Measurements from ENCODE around the gene JAM3.

JAM3 gene

GRCh38 chr11:134151083-134151747, 82.3 kb downstream of the JAM3 start:
- no peak for DNase-seq
- Histone ChIP-seq H3K9me3 (ENCODE audit: severe bottlenecking) (no peaks in the 10 kb centered on the region), H3K27me3 (ENCODE audit: insufficient read depth, low read depth, severe bottlenecking) (no peaks in the 10 kb centered on the region), H3K4me3 (ENCODE audit: low read depth, low read length) (no peak overlapping the region), H3K36me3 (peaks cover 92% of the 10 kb centered on the region), H3K27ac (no peak overlapping the region)
- no peak for TF ChIP-seq CTCF (IDR thresholded peaks at IDR 0.05; ENCODE audit: low read depth, low read length)

DNA sequence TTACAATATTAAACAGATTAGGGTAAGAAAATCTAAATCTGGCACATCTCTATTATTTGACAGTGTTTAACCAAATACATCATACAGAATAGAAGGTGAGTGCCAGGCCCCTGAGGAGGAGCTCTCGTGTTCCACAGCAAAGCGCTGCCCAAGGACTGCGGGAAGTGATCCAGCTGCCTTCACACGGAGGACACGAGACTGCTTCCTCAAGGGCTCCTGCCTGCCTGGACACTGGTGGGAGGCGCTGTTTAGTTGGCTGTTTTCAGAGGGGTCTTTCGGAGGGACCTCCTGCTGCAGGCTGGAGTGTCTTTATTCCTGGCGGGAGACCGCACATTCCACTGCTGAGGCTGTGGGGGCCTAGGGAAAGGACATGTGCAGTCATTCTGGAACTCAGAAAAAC, 83.8 kb downstream of the JAM3 start:
- H3K27ac ChIP-seq = no peak overlapping the region
- peaks cover 94% of the 10 kb centered on the region for H3K36me3 ChIP-seq
- no peaks in the 10 kb centered on the region for H3K27me3 ChIP-seq (ENCODE audit: insufficient read depth, low read depth, severe bottlenecking)
- no peak for TF ChIP-seq CTCF (IDR thresholded peaks at IDR 0.05; ENCODE audit: low read depth, low read length)
- H3K4me3 ChIP-seq (ENCODE audit: low read depth, low read length) = no peak overlapping the region
- no peak for DNase-seq
- no peaks in the 10 kb centered on the region for H3K9me3 ChIP-seq (ENCODE audit: severe bottlenecking)

DNA sequence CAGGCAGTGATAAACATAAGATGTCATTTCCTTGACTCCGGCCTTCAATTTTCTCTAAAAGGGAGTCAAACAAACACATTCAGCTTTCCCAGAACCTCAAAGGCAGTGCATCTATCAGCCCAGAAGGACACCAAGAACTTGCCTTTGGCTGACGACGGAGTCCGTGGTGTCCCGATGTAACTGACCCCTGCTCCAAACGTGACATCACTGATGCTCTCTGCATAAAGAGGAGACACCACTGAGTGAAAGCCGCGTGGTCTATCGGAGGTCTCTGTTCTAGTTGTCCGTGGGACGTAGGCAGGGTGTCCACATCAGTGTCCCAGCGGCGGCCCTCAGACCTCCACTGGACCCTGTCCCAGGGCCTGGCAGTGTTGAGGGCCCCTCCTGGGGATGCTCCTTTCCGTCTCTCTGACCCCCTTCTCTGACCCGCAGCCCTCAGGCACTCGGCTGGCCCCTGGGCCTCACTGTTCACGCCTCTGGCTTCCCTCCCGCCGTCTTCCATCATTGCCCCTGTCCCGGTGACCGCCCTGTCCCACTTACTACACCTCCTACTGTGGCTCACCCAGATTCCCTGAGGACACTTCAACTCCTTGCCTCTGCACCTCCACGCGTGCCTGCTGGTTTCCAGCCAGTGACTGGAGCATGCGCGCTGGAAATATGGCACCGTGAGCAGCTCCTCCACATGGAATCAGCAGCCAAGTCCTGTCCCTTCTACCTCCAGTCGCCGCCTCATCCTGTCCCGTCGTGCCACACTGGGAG, 84.5 kb downstream of the JAM3 start:
- Histone ChIP-seq H3K27me3 (ENCODE audit: insufficient read depth, low read depth, severe bottlenecking) (no peaks in the 10 kb centered on the region), H3K36me3 (peaks cover 94% of the 10 kb centered on the region), H3K27ac (no peak overlapping the region), H3K4me3 (ENCODE audit: low read depth, low read length) (no peak overlapping the region), H3K9me3 (ENCODE audit: severe bottlenecking) (no peaks in the 10 kb centered on the region)
- TF ChIP-seq CTCF (IDR thresholded peaks at IDR 0.05; ENCODE audit: low read depth, low read length) = no peak
- DNase-seq = no peak

DNA sequence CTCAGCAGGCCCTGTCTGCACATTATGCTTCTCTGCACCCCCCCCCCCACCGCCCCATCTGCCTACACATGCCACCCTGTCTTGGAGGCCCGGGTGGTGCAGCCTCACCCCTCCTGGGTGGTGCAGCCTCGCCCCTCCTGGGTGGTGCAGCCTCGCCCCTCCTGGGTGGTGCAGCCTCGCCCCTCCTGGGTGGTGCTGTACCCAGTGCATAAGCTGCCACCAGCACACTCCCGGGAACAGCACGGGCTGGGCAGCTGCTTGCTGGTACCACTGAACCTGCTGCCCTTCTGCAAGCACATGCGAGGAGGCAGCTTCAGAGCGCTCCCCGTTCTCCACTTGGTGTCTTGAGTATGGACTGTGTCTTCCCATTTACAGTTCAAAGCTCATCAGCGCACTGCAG, 85.6 kb downstream of the JAM3 start:
- H3K36me3 ChIP-seq = peaks cover 94% of the 10 kb centered on the region
- H3K9me3 ChIP-seq (ENCODE audit: severe bottlenecking) = no peaks in the 10 kb centered on the region
- H3K27ac ChIP-seq = no peak overlapping the region
- no peak for DNase-seq
- H3K27me3 ChIP-seq (ENCODE audit: insufficient read depth, low read depth, severe bottlenecking) = no peaks in the 10 kb centered on the region
- no peak overlapping the region for H3K4me3 ChIP-seq (ENCODE audit: low read depth, low read length)
- no peak for TF ChIP-seq CTCF (IDR thresholded peaks at IDR 0.05; ENCODE audit: low read depth, low read length)

GRCh38 chr11:134155456-134155855, 86.6 kb downstream of the JAM3 start:
- Histone ChIP-seq H3K27me3 (ENCODE audit: insufficient read depth, low read depth, severe bottlenecking) (no peaks in the 10 kb centered on the region), H3K9me3 (ENCODE audit: severe bottlenecking) (no peaks in the 10 kb centered on the region), H3K36me3 (peaks cover 94% of the 10 kb centered on the region), H3K27ac (no peak overlapping the region), H3K4me3 (ENCODE audit: low read depth, low read length) (no peak overlapping the region)
- DNase-seq = no peak
- TF ChIP-seq CTCF (IDR thresholded peaks at IDR 0.05; ENCODE audit: low read depth, low read length) = no peak
